Ascending aorta (tissue), 2 donors: ENCODE results near the gene ELMO1. TPM values are rescaled to one million over a fixed set of nuclear protein-coding genes. Genes with fewer than 3 reads are reported as not detected.

Experiments used
- DNase-seq, 2 donors: peaks; one replicate each; pipeline ENCODE4 v3.0.0-alpha.2; 2019; ENCODE audit warnings: low spot score in 2 of 2
- H3K27ac ChIP-seq, 2 donors: fragments of 200-600 bp; sonication (generic); one replicate each; pipeline ENCODE4 v1.5.1; 2016 to 2017; ENCODE audit warnings: mild to moderate bottlenecking in 1 of 2
- H3K27me3 ChIP-seq: fragments of 200-600 bp; sonication (generic); one replicate; pipeline ENCODE4 v1.5.1; 2017
- H3K36me3 ChIP-seq, 2 donors: fragments of 200-600 bp; sonication (generic); one replicate each; pipeline ENCODE4 v1.5.1; 2016
- H3K4me1 ChIP-seq, 2 donors: fragments of 200-600 bp; sonication (generic); one replicate each; pipeline ENCODE4 v1.5.1; 2016 to 2017; ENCODE audit warnings: mild to moderate bottlenecking in 1 of 2
- H3K4me3 ChIP-seq, 2 donors: fragments of 200-600 bp; sonication (generic); one replicate each; pipeline ENCODE4 v1.5.1; 2016 to 2017; ENCODE audit warnings: mild to moderate bottlenecking in 1 of 2
- H3K9me3 ChIP-seq, 2 donors: fragments of 200-600 bp; sonication (generic); one replicate each; pipeline ENCODE4 v1.5.1; 2016
- intact Hi-C: fragments of 100-400 bp; cut with DNase I; formaldehyde crosslinking; loops from one replicate; pipeline ENCODE4 v1.15.1; 2023
- total RNA-seq: library from RNA; depleted of rRNA; stranded (reverse); fragments of >200 nt; gene quantifications from one replicate; pipeline ENCODE4 v1.1.0, GENCODE V29; 2016
- TF ChIP-seq, protein P1 (sequence below), 3 experiments: fragments of 200-600 bp in 2 of 3; fragments of 450-650 bp in 1 of 3; sonication (generic) in 2 of 3; IDR thresholded peaks; one replicate each; pipeline ENCODE4 v1.5.1; 2016 to 2019; ENCODE audit warnings: antibody characterized with exemption in 3 of 3, mild to moderate bottlenecking in 1 of 3, moderate library complexity in 1 of 3

Gene ELMO1
- total RNA-seq, 1 donor from 2014 or later, result 40.8 TPM

GRCh38 chr7:37000511-37000910 lies 448.2 kb downstream of the ELMO1 start:
- H3K9me3 ChIP-seq, result no peaks in the 10 kb centered on the region
- no peaks in the 10 kb centered on the region for H3K27me3 ChIP-seq
- intact Hi-C loops, result no loop called here
- DNase-seq, result no peak
- peak overlapping the region in 1 of 2 donors; percentile 33 for H3K27ac ChIP-seq
- H3K4me1 ChIP-seq, result peaks cover 0 to 2% of the 10 kb centered on the region in 2 donors
- TF ChIP-seq, protein P1, sequence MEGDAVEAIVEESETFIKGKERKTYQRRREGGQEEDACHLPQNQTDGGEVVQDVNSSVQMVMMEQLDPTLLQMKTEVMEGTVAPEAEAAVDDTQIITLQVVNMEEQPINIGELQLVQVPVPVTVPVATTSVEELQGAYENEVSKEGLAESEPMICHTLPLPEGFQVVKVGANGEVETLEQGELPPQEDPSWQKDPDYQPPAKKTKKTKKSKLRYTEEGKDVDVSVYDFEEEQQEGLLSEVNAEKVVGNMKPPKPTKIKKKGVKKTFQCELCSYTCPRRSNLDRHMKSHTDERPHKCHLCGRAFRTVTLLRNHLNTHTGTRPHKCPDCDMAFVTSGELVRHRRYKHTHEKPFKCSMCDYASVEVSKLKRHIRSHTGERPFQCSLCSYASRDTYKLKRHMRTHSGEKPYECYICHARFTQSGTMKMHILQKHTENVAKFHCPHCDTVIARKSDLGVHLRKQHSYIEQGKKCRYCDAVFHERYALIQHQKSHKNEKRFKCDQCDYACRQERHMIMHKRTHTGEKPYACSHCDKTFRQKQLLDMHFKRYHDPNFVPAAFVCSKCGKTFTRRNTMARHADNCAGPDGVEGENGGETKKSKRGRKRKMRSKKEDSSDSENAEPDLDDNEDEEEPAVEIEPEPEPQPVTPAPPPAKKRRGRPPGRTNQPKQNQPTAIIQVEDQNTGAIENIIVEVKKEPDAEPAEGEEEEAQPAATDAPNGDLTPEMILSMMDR (IDR thresholded peaks at IDR 0.05), result no peak
- H3K4me3 ChIP-seq, result peak overlapping the region in 1 of 2 donors; percentile 19
- no peaks in the 10 kb centered on the region for H3K36me3 ChIP-seq

- TF ChIP-seq, protein P1 (IDR thresholded peaks at IDR 0.05), result no peak
- intact Hi-C loops, result no loop called here
- Histone ChIP-seq H3K36me3 (no peaks in the 10 kb centered on the region), H3K9me3 (no peaks in the 10 kb centered on the region), H3K4me3 (peak overlapping the region; percentile 19 to 21), H3K4me1 (peaks cover 0 to 2% of the 10 kb centered on the region in 2 donors), H3K27me3 (no peaks in the 10 kb centered on the region), H3K27ac (peak overlapping the region in 1 of 2 donors; percentile 33)
- DNase-seq, result no peak
Observed at GRCh38 chr7:36999626-37000485, 448.8 kb downstream of the ELMO1 start.

GRCh38 chr7:36995776-36996175 lies 452.9 kb downstream of the ELMO1 start:
- Histone ChIP-seq H3K36me3 (no peaks in the 10 kb centered on the region), H3K9me3 (no peaks in the 10 kb centered on the region), H3K4me1 (peaks cover 0 to 2% of the 10 kb centered on the region in 2 donors), H3K4me3 (no peak overlapping the region), H3K27me3 (no peaks in the 10 kb centered on the region), H3K27ac (no peak overlapping the region)
- no peak for DNase-seq
- intact Hi-C loops, result no loop called here
- TF ChIP-seq, protein P1 (IDR thresholded peaks at IDR 0.05), result no peak

GRCh38 chr7:36994456-36995112 lies 454.1 kb downstream of the ELMO1 start:
- no peaks in the 10 kb centered on the region for H3K27me3 ChIP-seq
- H3K4me3 ChIP-seq, result no peak overlapping the region
- intact Hi-C loops, result no loop called here
- TF ChIP-seq, protein P1 (IDR thresholded peaks at IDR 0.05), result no peak
- H3K36me3 ChIP-seq, result no peaks in the 10 kb centered on the region
- no peak for DNase-seq
- no peaks in the 10 kb centered on the region for H3K9me3 ChIP-seq
- no peak overlapping the region for H3K27ac ChIP-seq
- peaks cover 0 to under 1% of the 10 kb centered on the region in 2 donors for H3K4me1 ChIP-seq

DNA sequence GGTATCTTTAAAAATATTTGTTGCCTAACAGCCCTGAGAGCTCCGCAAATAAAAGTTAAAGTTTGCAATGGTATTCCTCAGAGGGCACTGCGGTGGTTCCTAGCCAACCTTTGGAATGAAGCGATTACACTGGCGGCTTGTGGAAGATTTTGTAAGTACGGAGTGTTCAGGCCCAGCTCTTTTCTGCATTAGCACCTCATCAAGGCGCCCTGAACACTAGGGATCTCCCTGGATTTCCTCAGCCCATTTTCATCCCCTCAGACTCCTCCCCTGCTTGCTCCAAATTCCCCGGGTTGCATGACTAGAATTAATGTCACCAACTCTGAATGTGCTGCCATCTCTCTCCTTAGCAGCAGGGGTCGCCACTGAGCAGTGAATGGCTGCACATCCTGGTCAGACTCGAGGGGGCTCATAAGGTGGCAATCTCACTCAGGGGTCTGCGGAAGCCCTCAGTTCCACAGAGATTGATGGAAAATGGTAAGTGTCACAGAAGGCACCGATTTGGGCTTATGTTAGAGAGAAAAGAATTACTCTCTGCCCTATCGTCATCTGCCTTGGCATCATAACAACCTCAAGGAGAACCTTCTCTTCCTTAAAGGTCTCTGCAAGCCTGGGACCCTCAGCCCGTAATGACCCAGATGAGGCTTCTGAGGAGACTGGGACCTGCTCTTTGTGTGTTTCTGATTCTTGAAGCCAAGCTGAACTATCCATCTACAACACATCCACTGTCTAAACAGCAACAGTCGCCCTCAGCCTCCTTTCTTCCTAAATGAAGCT lies 461.5 kb downstream of the ELMO1 start:
- TF ChIP-seq, protein P1 (IDR thresholded peaks at IDR 0.05), result peak; percentile 75 to 88 (median 78)
- no peaks in the 10 kb centered on the region for H3K27me3 ChIP-seq
- DNase-seq, result peak; percentile 23 to 77
- no peaks in the 10 kb centered on the region for H3K9me3 ChIP-seq
- intact Hi-C loops, result loop anchor here (1.0 to 5.0 kb wide), 2 partner anchors 195 to 210 kb away; no protein-coding TSS in a partner anchor
- no peaks in the 10 kb centered on the region for H3K4me1 ChIP-seq
- H3K4me3 ChIP-seq, result no peak overlapping the region
- H3K36me3 ChIP-seq, result no peaks in the 10 kb centered on the region
- no peak overlapping the region for H3K27ac ChIP-seq
